Skeletal muscle satellite cell (primary cell): ENCODE data around the gene PNPLA5.

Experiments
- H3K27me3 ChIP-seq: 2 replicates; pipeline ENCODE4 v1.7.0; 2013; ENCODE audit warnings: low read length; ENCODE audit not compliant: control insufficient read depth, insufficient read depth
- H3K36me3 ChIP-seq: 2 replicates; pipeline ENCODE4 v1.7.0; 2013; ENCODE audit warnings: mild to moderate bottlenecking, control low read depth, low read length; ENCODE audit not compliant: insufficient read depth
- H3K4me1 ChIP-seq: 2 replicates; pipeline ENCODE4 v1.7.0; 2013; ENCODE audit warnings: low read length; ENCODE audit not compliant: control insufficient read depth, insufficient read depth
- H3K4me2 ChIP-seq: 2 replicates; pipeline ENCODE4 v1.7.0; 2013; ENCODE audit warnings: mild to moderate bottlenecking, low read length
- H3K4me3 ChIP-seq: 2 replicates; pipeline ENCODE4 v1.7.0; 2013; ENCODE audit warnings: low read length
- H3K9ac ChIP-seq: 2 replicates; pipeline ENCODE4 v1.7.0; 2013; ENCODE audit warnings: mild to moderate bottlenecking, low read depth, low read length, moderate library complexity
- H3K9me3 ChIP-seq: replicated peaks from 2 replicates; pipeline ENCODE4 v1.7.0; 2013; ENCODE audit warnings: mild to moderate bottlenecking, control low read depth, low read length

The PNPLA5 gene

GRCh38 chr22:43897751-43898261 is 6.0 kb upstream of the PNPLA5 start:
- H3K36me3 ChIP-seq, result no peaks in the 10 kb centered on the region
- H3K4me2 ChIP-seq, result peak overlapping the region; percentile 18
- H3K9me3 ChIP-seq, result no peaks in the 10 kb centered on the region
- peaks cover 19% of the 10 kb centered on the region for H3K27me3 ChIP-seq
- H3K4me1 ChIP-seq, result peaks cover 28% of the 10 kb centered on the region
- no peak overlapping the region for H3K4me3 ChIP-seq
- H3K9ac ChIP-seq, result no peak overlapping the region

GRCh38 chr22:43895986-43896645 is 4.3 kb upstream of the PNPLA5 start:
- no peak overlapping the region for H3K4me2 ChIP-seq
- no peaks in the 10 kb centered on the region for H3K36me3 ChIP-seq
- H3K27me3 ChIP-seq, result peaks cover 36% of the 10 kb centered on the region
- H3K9ac ChIP-seq, result no peak overlapping the region
- H3K9me3 ChIP-seq, result no peaks in the 10 kb centered on the region
- H3K4me1 ChIP-seq, result peaks cover 24% of the 10 kb centered on the region
- H3K4me3 ChIP-seq, result no peak overlapping the region

GRCh38 chr22:43894122-43894521 is 2.3 kb upstream of the PNPLA5 start:
- Histone ChIP-seq H3K4me2 (no peak overlapping the region), H3K36me3 (no peaks in the 10 kb centered on the region), H3K4me1 (peaks cover 29% of the 10 kb centered on the region), H3K9ac (no peak overlapping the region), H3K4me3 (no peak overlapping the region), H3K27me3 (peaks cover 53% of the 10 kb centered on the region), H3K9me3 (no peaks in the 10 kb centered on the region)

- H3K9ac ChIP-seq, result no peak overlapping the region
- no peak overlapping the region for H3K4me2 ChIP-seq
- H3K36me3 ChIP-seq, result no peaks in the 10 kb centered on the region
- H3K4me1 ChIP-seq, result peaks cover 25% of the 10 kb centered on the region
- H3K4me3 ChIP-seq, result no peak overlapping the region
- no peaks in the 10 kb centered on the region for H3K9me3 ChIP-seq
- peaks cover 56% of the 10 kb centered on the region for H3K27me3 ChIP-seq
Measured at GRCh38 chr22:43893266-43893665, 1.5 kb upstream of the PNPLA5 start.

- no peak overlapping the region for H3K4me3 ChIP-seq
- no peak overlapping the region for H3K4me2 ChIP-seq
- H3K9me3 ChIP-seq, result no peaks in the 10 kb centered on the region
- H3K27me3 ChIP-seq, result peaks cover 63% of the 10 kb centered on the region
- no peaks in the 10 kb centered on the region for H3K36me3 ChIP-seq
- no peak overlapping the region for H3K9ac ChIP-seq
- H3K4me1 ChIP-seq, result peaks cover 15% of the 10 kb centered on the region
Measured at GRCh38 chr22:43892183-43892894, 526 bp upstream of the PNPLA5 start.

- H3K4me1 ChIP-seq, result peaks cover 14% of the 10 kb centered on the region
- H3K4me2 ChIP-seq, result peak overlapping the region; percentile 76
- peaks cover 76% of the 10 kb centered on the region for H3K27me3 ChIP-seq
- H3K9ac ChIP-seq, result no peak overlapping the region
- H3K9me3 ChIP-seq, result no peaks in the 10 kb centered on the region
- no peaks in the 10 kb centered on the region for H3K36me3 ChIP-seq
- peak overlapping the region; percentile 58 for H3K4me3 ChIP-seq
Measured at GRCh38 chr22:43890901-43891331, 897 bp downstream of the PNPLA5 start.

- Histone ChIP-seq H3K9ac (no peak overlapping the region), H3K4me1 (peaks cover 14% of the 10 kb centered on the region), H3K4me3 (no peak overlapping the region), H3K36me3 (no peaks in the 10 kb centered on the region), H3K27me3 (peaks cover 81% of the 10 kb centered on the region), H3K9me3 (no peaks in the 10 kb centered on the region), H3K4me2 (no peak overlapping the region)
Measured at GRCh38 chr22:43889860-43890253, 2.0 kb downstream of the PNPLA5 start.

GRCh38 chr22:43889201-43889859 is 2.5 kb downstream of the PNPLA5 start:
- H3K27me3 ChIP-seq, result peaks cover 77% of the 10 kb centered on the region

GRCh38 chr22:43888740-43889139 is 3.1 kb downstream of the PNPLA5 start:
- Histone ChIP-seq H3K9me3 (no peaks in the 10 kb centered on the region), H3K36me3 (no peaks in the 10 kb centered on the region), H3K4me1 (peaks cover 14% of the 10 kb centered on the region), H3K4me2 (no peak overlapping the region), H3K27me3 (peaks cover 72% of the 10 kb centered on the region), H3K9ac (no peak overlapping the region), H3K4me3 (no peak overlapping the region)

More at GRCh38 chr22:43889201-43889859, 2.5 kb downstream of the PNPLA5 start:
- no peaks in the 10 kb centered on the region for H3K9me3 ChIP-seq
- peaks cover 14% of the 10 kb centered on the region for H3K4me1 ChIP-seq
- H3K36me3 ChIP-seq, result no peaks in the 10 kb centered on the region
- no peak overlapping the region for H3K9ac ChIP-seq
- no peak overlapping the region for H3K4me3 ChIP-seq
- H3K4me2 ChIP-seq, result no peak overlapping the region

- no peak overlapping the region for H3K4me2 ChIP-seq
- H3K9me3 ChIP-seq, result no peaks in the 10 kb centered on the region
- no peak overlapping the region for H3K9ac ChIP-seq
- no peak overlapping the region for H3K4me3 ChIP-seq
- peaks cover 58% of the 10 kb centered on the region for H3K27me3 ChIP-seq
- peaks cover 14% of the 10 kb centered on the region for H3K4me1 ChIP-seq
- H3K36me3 ChIP-seq, result no peaks in the 10 kb centered on the region
Measured at GRCh38 chr22:43887391-43887790, 4.4 kb downstream of the PNPLA5 start.

- Histone ChIP-seq H3K9ac (no peak overlapping the region), H3K36me3 (no peaks in the 10 kb centered on the region), H3K9me3 (no peaks in the 10 kb centered on the region), H3K4me3 (no peak overlapping the region), H3K4me1 (peaks cover 6% of the 10 kb centered on the region), H3K27me3 (peaks cover 47% of the 10 kb centered on the region), H3K4me2 (no peak overlapping the region)
Measured at GRCh38 chr22:43886231-43886630, 5.6 kb downstream of the PNPLA5 start.
